Measurements from ENCODE around the gene MTA2.

GRCh38 chr11:62573592-62574362 is 27.9 kb downstream of the MTA2 start, which contains the start of gene EEF1G:
- TF ChIP-seq CTCF (IDR thresholded peaks at IDR 0.05; ENCODE audit: low read length) = no peak
- TF ChIP-seq EZH2 (IDR thresholded peaks at IDR 0.05; ENCODE audit: borderline replicate concordance, low read length) = no peak
